GM19043 (cell line): Measurements from ENCODE around the gene SLX9.

ENCODE experiments used
- ATAC-seq: cut with Tn5 transposase; IDR thresholded peaks from one replicate; pipeline ENCODE4 v1.9.1; 2021; ENCODE audit warnings: low read depth; ENCODE audit not compliant: unreplicated experiment

Gene SLX9

DNA sequence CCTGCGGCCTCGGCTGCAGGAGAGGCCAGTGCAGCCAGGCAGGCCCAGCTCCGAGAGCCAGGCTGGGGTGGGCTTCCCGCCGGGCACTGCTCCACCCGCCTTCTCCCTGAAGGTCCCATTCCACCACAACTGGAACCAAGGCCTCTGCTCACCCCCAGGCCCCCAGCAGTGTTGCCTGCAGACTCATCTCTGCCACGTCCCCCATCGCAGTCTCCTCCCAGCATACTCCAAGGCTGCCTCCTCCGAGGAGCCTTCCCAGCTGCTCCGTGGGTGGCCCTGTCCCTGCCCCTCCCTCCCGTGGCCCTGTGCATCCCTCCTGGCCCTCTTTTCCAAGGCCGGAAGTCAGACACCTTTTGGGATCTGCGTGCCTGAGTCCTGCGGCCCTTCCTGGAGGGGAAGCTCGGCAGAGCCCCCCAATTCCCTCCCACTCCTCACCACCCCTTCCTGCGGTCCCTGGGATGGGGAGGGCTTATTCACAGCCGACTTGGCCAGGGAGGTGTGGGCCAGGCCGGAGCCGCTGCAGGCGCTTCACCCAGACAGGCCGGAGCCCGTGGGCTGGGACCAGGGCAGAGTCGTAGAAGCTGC is 47.6 kb downstream of the SLX9 start:
- no peak for ATAC-seq

- no peak for ATAC-seq
These were observed 48.2 kb downstream of the SLX9 start for GRCh38 chr21:44987886-44988606.

- ATAC-seq = no peak
These were observed 49.0 kb downstream of the SLX9 start for GRCh38 chr21:44988607-44989536.

- no peak for ATAC-seq
These were observed 49.7 kb downstream of the SLX9 start for GRCh38 chr21:44989537-44989886.

DNA sequence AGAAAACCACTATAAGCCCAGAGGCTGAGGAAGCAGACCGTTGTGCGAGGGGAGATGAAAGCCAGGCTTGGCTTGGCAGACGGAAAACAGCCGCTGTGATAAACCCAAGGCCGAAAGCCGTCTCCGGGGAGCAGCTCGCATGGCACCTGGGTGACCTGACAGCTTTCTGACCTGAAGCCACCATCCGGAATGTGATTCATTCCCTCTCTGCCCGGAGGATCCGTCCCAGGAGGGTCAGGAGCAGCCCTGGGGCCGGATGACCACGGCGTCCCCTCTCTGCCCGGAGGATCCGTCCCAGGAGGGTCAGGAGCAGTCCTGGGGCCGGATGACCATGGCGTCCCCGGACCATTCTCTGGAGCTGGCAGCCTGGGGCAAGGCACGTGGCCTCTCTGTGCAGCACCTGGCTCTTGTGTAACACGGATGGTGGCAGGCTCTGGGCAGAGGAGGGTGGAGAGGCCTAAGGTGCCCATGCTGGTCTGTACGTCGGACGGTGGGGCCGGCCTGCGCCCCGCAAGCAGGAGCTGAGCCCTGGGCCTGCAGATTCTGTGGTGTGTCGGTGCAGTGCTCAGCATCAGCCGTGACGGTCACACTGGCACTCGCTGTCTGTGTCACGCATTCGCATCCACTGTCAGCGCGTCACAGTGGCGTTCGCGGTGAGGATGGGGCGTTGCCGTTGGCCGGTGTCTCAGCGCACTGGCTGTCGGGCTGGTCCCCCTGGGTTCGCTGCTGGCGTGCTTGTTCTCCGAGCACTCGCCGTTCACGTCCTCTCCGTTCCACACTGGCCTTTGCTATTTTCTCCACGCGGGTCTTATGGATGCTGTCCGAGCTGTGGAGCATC is 50.3 kb downstream of the SLX9 start:
- no peak for ATAC-seq

- no peak for ATAC-seq
These were observed 51.1 kb downstream of the SLX9 start for GRCh38 chr21:44990921-44991320.

DNA sequence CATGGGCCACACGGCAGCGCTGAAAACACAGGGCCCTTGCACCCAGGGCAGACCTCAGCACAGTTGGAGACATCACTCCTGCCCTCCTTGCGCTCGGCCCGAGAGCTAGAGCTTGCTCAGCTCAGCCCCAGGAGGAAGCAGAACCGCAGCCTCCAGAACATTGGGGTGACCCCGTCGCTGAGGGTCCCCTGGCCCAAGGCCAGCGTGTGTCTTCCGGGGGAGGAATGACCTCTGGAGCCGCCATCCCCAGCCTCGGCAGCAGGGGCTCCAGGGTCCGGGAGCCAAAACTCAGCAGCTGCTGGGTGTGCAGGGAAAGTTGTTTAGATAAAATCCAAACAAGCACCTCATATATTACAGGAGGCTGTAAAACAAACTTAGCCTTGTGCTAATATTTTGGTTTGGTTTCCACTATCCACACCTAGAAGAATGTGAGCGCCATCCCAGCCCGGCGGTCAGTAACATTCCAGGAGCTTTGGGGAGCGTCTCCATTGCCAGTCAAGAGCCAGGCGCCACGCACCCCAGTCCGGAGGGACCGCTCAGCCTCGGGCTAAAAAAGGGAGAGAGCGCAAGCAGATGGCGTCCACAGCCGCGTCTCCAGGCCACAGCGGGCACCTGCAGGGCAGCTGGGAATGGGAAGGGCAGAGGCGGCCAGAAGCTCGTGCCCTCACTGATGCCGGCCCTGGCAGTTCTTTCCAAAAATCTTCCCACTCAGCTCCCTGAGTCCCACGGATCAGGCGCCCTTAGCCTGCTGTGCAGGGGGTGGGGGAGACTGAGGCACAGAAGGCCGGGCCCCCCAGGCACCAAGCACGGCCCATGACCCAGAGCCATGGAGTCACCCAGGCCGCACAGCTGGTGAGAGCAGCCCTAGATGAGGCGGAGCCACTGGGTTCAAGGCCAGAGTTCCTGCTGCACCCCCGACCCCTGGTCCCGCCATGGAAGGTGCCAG is 52.0 kb downstream of the SLX9 start:
- ATAC-seq = no peak

GRCh38 chr21:44992608-44993031 is 52.8 kb downstream of the SLX9 start:
- ATAC-seq = no peak

GRCh38 chr21:44993321-44994046 is 53.7 kb downstream of the SLX9 start:
- no peak for ATAC-seq

- no peak for ATAC-seq
These were observed 54.3 kb downstream of the SLX9 start for GRCh38 chr21:44994047-44994694.

- ATAC-seq = no peak
These were observed 55.0 kb downstream of the SLX9 start for GRCh38 chr21:44994695-44995342.

GRCh38 chr21:44995343-44995941 is 55.6 kb downstream of the SLX9 start:
- no peak for ATAC-seq

GRCh38 chr21:44996096-44996495 is 56.3 kb downstream of the SLX9 start:
- ATAC-seq = no peak

GRCh38 chr21:44996501-44996921 is 56.7 kb downstream of the SLX9 start:
- ATAC-seq = no peak

DNA sequence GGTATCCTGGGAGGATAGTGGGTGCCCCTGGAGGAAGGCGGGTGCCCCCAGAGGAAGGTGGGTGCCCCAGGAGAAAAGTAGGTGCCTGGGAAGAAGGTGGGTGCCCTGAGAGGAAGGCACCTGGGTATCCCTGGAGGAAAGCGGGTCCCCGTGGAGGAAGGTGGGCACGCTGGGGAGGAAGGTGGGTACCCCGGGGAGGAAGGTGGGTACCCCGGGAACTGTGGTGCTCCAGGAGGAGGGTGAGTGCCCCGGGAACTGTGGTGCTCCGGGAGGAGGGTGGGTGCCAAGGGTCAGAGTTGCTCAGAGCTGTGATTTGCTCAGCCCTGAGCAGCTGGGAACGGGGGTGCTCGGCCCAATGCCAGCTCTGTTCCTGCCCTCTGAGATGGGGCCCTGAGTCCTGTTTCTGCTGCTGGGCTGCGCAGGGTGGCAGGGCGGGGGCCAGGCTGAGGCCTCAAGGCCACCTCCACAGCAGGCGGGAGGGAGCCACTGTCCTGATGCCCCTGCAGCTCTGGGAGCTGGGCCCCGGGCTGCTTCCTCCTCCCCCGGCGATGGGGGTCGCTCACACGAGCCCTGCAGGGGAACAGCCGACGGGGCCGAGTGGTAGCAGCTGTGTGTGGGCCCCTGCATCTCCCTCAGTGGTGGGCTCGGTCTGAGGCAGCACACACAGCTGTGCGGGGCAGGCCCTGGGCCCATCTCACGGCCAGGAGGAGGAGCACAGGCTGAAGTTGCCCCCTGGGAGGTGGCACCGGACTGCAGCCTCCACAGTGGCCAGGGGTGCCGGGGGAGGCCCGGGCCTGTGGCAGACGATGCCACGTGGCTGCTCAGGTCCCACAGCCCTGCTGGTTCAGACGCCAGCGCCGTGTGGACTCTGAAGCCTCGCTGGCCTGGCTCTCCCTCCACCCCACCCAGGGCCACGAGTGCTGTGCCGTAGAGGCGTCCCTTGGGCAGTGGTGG is 57.4 kb downstream of the SLX9 start:
- ATAC-seq = no peak

- no peak for ATAC-seq
These were observed 58.3 kb downstream of the SLX9 start for GRCh38 chr21:44998086-44998620.
